IMR-90 (cell line): Measurements from ENCODE around the gene SLF2. TPM values are rescaled to one million over a fixed set of nuclear protein-coding genes. Genes with fewer than 3 reads are reported as not detected.

Experiments used
- ATAC-seq: fragments of 200-7000 bp; cut with Tn5 transposase; 2 replicates; pipeline ENCODE4 v1.9.1; 2020; ENCODE audit warnings: low read depth, mild to moderate bottlenecking, moderate library complexity
- BruUV-seq: library from RNA; stranded (reverse); fragments of 400-500 nt; replicated peaks from 2 replicates; lab custom pipeline; 2021; lab: Mats Ljungman, UMichigan
- CTCF ChIA-PET: fragments of 300-600 bp; formaldehyde crosslinking; extraction: SDS; loops from one replicate; lab custom pipeline; 2021; ENCODE audit warnings: antibody characterized with exemption; lab: Yijun Ruan, JAX
- POLR2A ChIA-PET: fragments of 300-600 bp; sonication (Branson Sonifier 250); formaldehyde crosslinking; loops from one replicate; lab custom pipeline; 2022; ENCODE audit warnings: antibody characterized with exemption; ENCODE audit not compliant: unreplicated experiment; lab: Charles Lee
- DNase-seq: peaks from one replicate; pipeline ENCODE4 v3.0.0; 2013
- H2AFZ ChIP-seq: replicated peaks from 2 replicates; pipeline ENCODE3; 2013; ENCODE audit warnings: low read length, mild to moderate bottlenecking; ENCODE audit not compliant: poor library complexity
- H2AK5ac ChIP-seq: 2 replicates; pipeline ENCODE4 v1.6.1; 2013; ENCODE audit warnings: low read depth, low read length, inconsistent platforms
- H2AK9ac ChIP-seq: replicated peaks from 2 replicates; pipeline ENCODE3; 2013; ENCODE audit warnings: mild to moderate bottlenecking, low read depth, low read length, moderate library complexity; ENCODE audit not compliant: poor library complexity
- H2BK120ac ChIP-seq: 2 replicates; pipeline ENCODE4 v1.6.1; 2013; ENCODE audit warnings: low read depth, low read length, inconsistent platforms
- H2BK15ac ChIP-seq: 3 replicates; pipeline ENCODE4 v1.6.1; 2013; ENCODE audit warnings: low read depth, low read length, inconsistent platforms
- H2BK20ac ChIP-seq: 2 replicates; pipeline ENCODE4 v1.6.1; 2013; ENCODE audit warnings: low read depth, mild to moderate bottlenecking, inconsistent platforms, low read length, moderate library complexity
- H2BK5ac ChIP-seq: 2 replicates; pipeline ENCODE4 v1.6.1; 2013; ENCODE audit warnings: mild to moderate bottlenecking, low read depth, low read length, inconsistent platforms; ENCODE audit not compliant: poor library complexity, severe bottlenecking
- H3K14ac ChIP-seq: replicated peaks from 2 replicates; pipeline ENCODE4 v1.6.1; 2013; ENCODE audit warnings: low read depth, low read length, inconsistent platforms
- H3K18ac ChIP-seq: 2 replicates; pipeline ENCODE4 v1.6.1; 2013; ENCODE audit warnings: low read depth, low read length, control low read depth
- H3K23ac ChIP-seq: 2 replicates; pipeline ENCODE4 v1.6.1; 2013; ENCODE audit warnings: low read depth, low read length, inconsistent platforms
- H3K27ac ChIP-seq: 2 replicates; pipeline ENCODE4 v1.5.1; 2013; ENCODE audit warnings: mild to moderate bottlenecking, control low read depth, low read length; ENCODE audit not compliant: insufficient read depth
- H3K27me3 ChIP-seq: 2 replicates; pipeline ENCODE4 v1.6.1; 2013; ENCODE audit warnings: low read length; ENCODE audit not compliant: control insufficient read depth, insufficient read depth
- H3K36me3 ChIP-seq: 2 replicates; pipeline ENCODE4 v1.6.1; 2013; ENCODE audit warnings: low read length, mixed read lengths; ENCODE audit not compliant: control insufficient read depth, insufficient read depth
- H3K4ac ChIP-seq: 2 replicates; pipeline ENCODE4 v1.6.1; 2013; ENCODE audit warnings: low read depth, low read length, inconsistent platforms
- H3K4me1 ChIP-seq: 2 replicates; pipeline ENCODE4 v1.6.1; 2013; ENCODE audit warnings: low read length, mixed read lengths; ENCODE audit not compliant: control insufficient read depth, insufficient read depth
- H3K4me2 ChIP-seq: 2 replicates; pipeline ENCODE4 v1.6.1; 2013; ENCODE audit warnings: low read depth, mild to moderate bottlenecking, control low read depth, low read length, moderate library complexity
- H3K4me3 ChIP-seq: 2 replicates; pipeline ENCODE4 v1.5.1; 2013; ENCODE audit warnings: low read depth, mild to moderate bottlenecking, control low read depth, low read length, moderate library complexity; ENCODE audit not compliant: insufficient read depth
- H3K56ac ChIP-seq: 2 replicates; pipeline ENCODE4 v1.6.1; 2013; ENCODE audit warnings: low read length, inconsistent platforms; ENCODE audit not compliant: insufficient read depth; ENCODE audit errors: extremely low read depth
- H3K79me1 ChIP-seq, 2 experiments: 2 replicates each; pipeline ENCODE4 v1.6.1; 2013; ENCODE audit warnings: low read length in 2 of 2, inconsistent platforms in 1 of 2, low read depth in 1 of 2
- H3K9ac ChIP-seq: 2 replicates; pipeline ENCODE4 v1.6.1; 2013; ENCODE audit warnings: low read depth, low read length, control low read depth
- H3K9me1 ChIP-seq: 2 replicates; pipeline ENCODE4 v1.6.1; 2013; ENCODE audit warnings: low read length, inconsistent platforms; ENCODE audit not compliant: insufficient read depth
- H3K9me3 ChIP-seq: 2 replicates; pipeline ENCODE4 v1.6.1; 2013; ENCODE audit warnings: low read length; ENCODE audit not compliant: control insufficient read depth, insufficient read depth
- H4K20me1 ChIP-seq: 2 replicates; pipeline ENCODE4 v1.6.1; 2013; ENCODE audit warnings: low read length, inconsistent platforms; ENCODE audit not compliant: insufficient read depth
- H4K5ac ChIP-seq: 2 replicates; pipeline ENCODE4 v1.6.1; 2013; ENCODE audit warnings: mild to moderate bottlenecking, low read depth, low read length, control low read depth
- H4K8ac ChIP-seq, 2 experiments: 2 replicates each; pipeline ENCODE4 v1.6.1; 2013; ENCODE audit warnings: low read depth in 2 of 2, low read length in 2 of 2, control low read depth in 1 of 2, inconsistent platforms in 1 of 2
- H4K91ac ChIP-seq: 2 replicates; pipeline ENCODE4 v1.6.1; 2013; ENCODE audit warnings: low read depth, low read length, inconsistent platforms; ENCODE audit not compliant: insufficient read depth
- BHLHE40 ChIP-seq: fragments of 150-350 bp; IDR thresholded peaks from 2 replicates; pipeline ENCODE4 v1.6.1; 2016; ENCODE audit warnings: mild to moderate bottlenecking, low read depth, low read length
- CHD1 ChIP-seq: IDR thresholded peaks from 2 replicates; pipeline ENCODE4 v1.6.1; 2012; ENCODE audit warnings: low read depth, low read length, improper control_type of control experiment
- CTCF ChIP-seq: conservative IDR thresholded peaks from 2 replicates; pipeline ENCODE4 v1.5.1; 2012; ENCODE audit warnings: mild to moderate bottlenecking, low read depth, low read length, improper control_type of control experiment
- ELK1 ChIP-seq: fragments of 150-350 bp; IDR thresholded peaks from 2 replicates; pipeline ENCODE4 v1.6.1; 2016; ENCODE audit warnings: low read depth, mild to moderate bottlenecking, low read length, moderate library complexity, borderline replicate concordance
- FOS ChIP-seq: fragments of 150-350 bp; IDR thresholded peaks from 2 replicates; pipeline ENCODE4 v1.6.1; 2016; ENCODE audit warnings: low read depth, low read length
- MAFK ChIP-seq: IDR thresholded peaks from 2 replicates; pipeline ENCODE4 v1.6.1; 2012; ENCODE audit warnings: low read depth, low read length, improper control_type of control experiment
- MXI1 ChIP-seq: IDR thresholded peaks from 2 replicates; pipeline ENCODE4 v1.6.1; 2012; ENCODE audit warnings: low read depth, mild to moderate bottlenecking, low read length, moderate library complexity, borderline replicate concordance
- NFE2L2 ChIP-seq: fragments of 150-350 bp; IDR thresholded peaks from 2 replicates; pipeline ENCODE4 v1.6.1; 2016; ENCODE audit warnings: low read depth, mild to moderate bottlenecking, low read length
- RAD21 ChIP-seq: IDR thresholded peaks from 2 replicates; pipeline ENCODE4 v1.6.1; 2012; ENCODE audit warnings: low read length, improper control_type of control experiment
- RFX5 ChIP-seq: IDR thresholded peaks from 2 replicates; pipeline ENCODE4 v1.8.0; 2012; ENCODE audit warnings: low read depth, mild to moderate bottlenecking, low read length, moderate library complexity
- SMC3 ChIP-seq: fragments of 150-350 bp; IDR thresholded peaks from 2 replicates; pipeline ENCODE4 v1.6.1; 2016; ENCODE audit warnings: low read depth, mild to moderate bottlenecking, antibody characterized with exemption, low read length, moderate library complexity
- WGBS, 2 experiments: methylation state at CpG; one replicate each; pipeline versions ENCODE4 v1.1.5 to v1.1.7; 2013; ENCODE audit warnings: missing lambda C conversion rate in 2 of 2; ENCODE audit not compliant: insufficient read length in 1 of 2; ENCODE audit errors: extremely low coverage in 2 of 2; 5-methylcytosine and 5-hydroxymethylcytosine counted together
- dilution Hi-C: fragments of 300-500 bp; cut with HindIII; formaldehyde crosslinking; loops from one replicate; pipeline ENCODE4 v1.14.3; 2018; ENCODE audit warnings: low sequenced_read_pairs; ENCODE audit not compliant: unreplicated experiment
- in situ Hi-C: fragments of 300-500 bp; cut with MboI; formaldehyde crosslinking; loops from 3 replicates; pipeline ENCODE4 v1.14.3; 2019; ENCODE audit warnings: low sequenced_read_pairs, inconsistent platforms, mixed read lengths
- intact Hi-C: fragments of 100-400 bp; cut with micrococcal nuclease; formaldehyde crosslinking; loops from 2 replicates; pipeline ENCODE4 v1.10.0; 2022
- polyA plus RNA-seq, 3 experiments: library from polyadenylated mRNA; depleted of rRNA; stranded (reverse); fragments of >200 nt; gene quantifications; 2 replicates each; pipeline ENCODE4 v1.2.3, GENCODE V29; 2012; ENCODE audit warnings: low replicate concordance in 1 of 3
- total RNA-seq: library from RNA; depleted of rRNA; stranded (reverse); fragments of >200 nt; gene quantifications from 2 replicates; pipeline ENCODE4 v1.2.3, GENCODE V29; 2012
- TF ChIP-seq, protein P1 (sequence below): fragments of 150-350 bp; IDR thresholded peaks from 2 replicates; pipeline ENCODE4 v1.6.1; 2017; ENCODE audit warnings: mild to moderate bottlenecking, antibody characterized with exemption, low read length, low read depth

The SLF2 gene
- total and polyA plus RNA-seq, 2 of the 4 experiments (the other 2 are of a cell fraction): 8.5 to 21.7 TPM

DNA sequence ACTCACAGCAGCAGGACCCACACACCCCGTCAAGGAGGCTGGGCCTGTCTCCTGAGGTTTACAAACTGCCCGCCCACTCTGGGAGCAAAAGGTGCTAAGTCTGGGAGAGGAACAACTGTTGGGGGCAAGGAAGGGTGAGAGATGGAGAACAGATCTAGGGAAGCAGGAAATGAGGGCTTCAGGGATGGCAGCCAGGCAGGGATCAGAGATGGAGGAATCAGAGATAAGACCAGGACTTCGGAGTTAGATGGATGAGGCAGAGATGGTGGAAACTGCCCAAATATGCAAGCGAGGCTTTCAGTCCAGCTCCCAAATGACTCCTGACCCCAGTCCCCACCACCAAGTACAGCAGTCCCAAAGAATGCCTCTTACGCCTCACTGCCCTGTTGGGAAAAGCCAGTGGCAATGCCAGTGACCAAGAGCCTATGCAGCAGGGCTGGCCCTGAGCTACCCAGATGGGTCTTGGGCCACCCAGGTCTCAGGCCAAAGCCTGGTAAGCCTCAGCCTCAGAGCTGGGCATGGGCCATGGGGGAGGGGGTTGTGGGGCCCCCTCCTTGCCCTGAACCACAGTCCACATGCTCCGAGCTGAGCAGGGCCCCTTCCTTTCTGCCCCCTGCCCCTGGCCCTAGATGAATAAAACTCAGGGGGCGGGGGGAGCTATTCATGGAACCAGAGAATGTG lies 39.5 kb upstream of the SLF2 start (continued):
- TF ChIP-seq MXI1: no peak
- no peak for TF ChIP-seq SMC3
- TF ChIP-seq, protein P1, sequence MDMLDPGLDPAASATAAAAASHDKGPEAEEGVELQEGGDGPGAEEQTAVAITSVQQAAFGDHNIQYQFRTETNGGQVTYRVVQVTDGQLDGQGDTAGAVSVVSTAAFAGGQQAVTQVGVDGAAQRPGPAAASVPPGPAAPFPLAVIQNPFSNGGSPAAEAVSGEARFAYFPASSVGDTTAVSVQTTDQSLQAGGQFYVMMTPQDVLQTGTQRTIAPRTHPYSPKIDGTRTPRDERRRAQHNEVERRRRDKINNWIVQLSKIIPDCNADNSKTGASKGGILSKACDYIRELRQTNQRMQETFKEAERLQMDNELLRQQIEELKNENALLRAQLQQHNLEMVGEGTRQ: no peak
- TF ChIP-seq MAFK: no peak

GRCh38 chr10:100873827-100874326 lies 38.9 kb upstream of the SLF2 start:
- H2BK20ac ChIP-seq: no peak overlapping the region
- H3K56ac ChIP-seq: no peak overlapping the region
- CTCF ChIA-PET: interaction anchor here (1.0 kb wide), 1 partner anchor 310 kb away, joined by 7 read pairs; no protein-coding TSS in a partner anchor
- no peaks in the 10 kb centered on the region for H3K9me3 ChIP-seq
- 67% methylated on average over 7 of the region's 14 CpGs; no CpG with 5 or more reads in 1 of the 2 experiments for WGBS, 2 experiments
- dilution Hi-C loops: no loop called here
- no peak overlapping the region for H4K8ac ChIP-seq
- peaks cover 12% of the 10 kb centered on the region for H3K4me1 ChIP-seq
- H4K20me1 ChIP-seq: no peaks in the 10 kb centered on the region
- no peak overlapping the region for H3K18ac ChIP-seq
- H3K4me3 ChIP-seq: no peak overlapping the region
- no peak overlapping the region for H2BK5ac ChIP-seq
- BruUV-seq: no TSS peak
- no peak overlapping the region for H3K4ac ChIP-seq
- DNase-seq: no peak
- no peak overlapping the region for H2AK9ac ChIP-seq
- H3K79me1 ChIP-seq: no peaks in the 10 kb centered on the region
- H3K27ac ChIP-seq: no peak overlapping the region
- H2AFZ ChIP-seq: no peak overlapping the region
- POLR2A ChIA-PET: no interaction called here
- H3K9ac ChIP-seq: no peak overlapping the region
- H3K23ac ChIP-seq: no peak overlapping the region
- peaks cover 4% of the 10 kb centered on the region; the same call in 1 of the 2 replicates for H3K27me3 ChIP-seq
- no peak overlapping the region for H2AK5ac ChIP-seq
- H4K91ac ChIP-seq: no peak overlapping the region
- no peak overlapping the region for H4K5ac ChIP-seq
- intact Hi-C loops: loop anchor here (10.0 kb wide), 1 partner anchor 129 kb away; the partner anchor contains the start of gene PAX2
- no peak for ATAC-seq
- no peaks in the 10 kb centered on the region for H3K36me3 ChIP-seq
- H2BK15ac ChIP-seq: no peak overlapping the region
- no peak overlapping the region for H3K4me2 ChIP-seq
- H3K14ac ChIP-seq: no peak overlapping the region
- no peak overlapping the region for H2BK120ac ChIP-seq
- peaks cover 10% of the 10 kb centered on the region for H3K9me1 ChIP-seq
- in situ Hi-C loops: no loop called here
- TF ChIP-seq SMC3 (no peak), BHLHE40 (no peak), RAD21 (no peak), MAFK (no peak), RFX5 (no peak), CTCF (no peak), FOS (no peak), CHD1 (no peak), NFE2L2 (no peak), MXI1 (no peak), ELK1 (no peak)
